GM06990 (cell line): Measurements from ENCODE around the gene CENPI.

Experiments used
- DNase-seq: peaks from one replicate; pipeline ENCODE4 v3.0.0-alpha.2; 2011; ENCODE audit not compliant: insufficient read length; ENCODE audit errors: extremely low read depth
- H3K27me3 ChIP-seq: replicated peaks from 2 replicates; pipeline ENCODE4 v1.6.0; 2011; ENCODE audit warnings: low read length; ENCODE audit not compliant: control insufficient read depth, insufficient read depth
- H3K36me3 ChIP-seq: 2 replicates; pipeline ENCODE4 v1.5.1; 2011; ENCODE audit warnings: low read length; ENCODE audit not compliant: control insufficient read depth, insufficient read depth
- H3K4me3 ChIP-seq: replicated peaks from 2 replicates; pipeline ENCODE4 v1.5.1; 2011; ENCODE audit warnings: low read depth, mild to moderate bottlenecking, control low read depth, low read length
- CTCF ChIP-seq: IDR thresholded peaks from 2 replicates; pipeline ENCODE4 v1.5.1; 2011; ENCODE audit warnings: low read length, control low read depth, mild to moderate bottlenecking, inconsistent platforms; ENCODE audit not compliant: insufficient read depth, poor library complexity, severe bottlenecking

CENPI gene

GRCh38 chrX:101062176-101062575 is 35.8 kb upstream of the CENPI start:
- Histone ChIP-seq H3K4me3 (no peak overlapping the region), H3K27me3 (no peaks in the 10 kb centered on the region), H3K36me3 (no peaks in the 10 kb centered on the region)
- TF ChIP-seq CTCF, result no peak
- no peak for DNase-seq

- no peaks in the 10 kb centered on the region for H3K36me3 ChIP-seq
- no peak for DNase-seq
- no peak for TF ChIP-seq CTCF
- H3K27me3 ChIP-seq, result no peaks in the 10 kb centered on the region
- no peak overlapping the region for H3K4me3 ChIP-seq
Observed at GRCh38 chrX:101071582-101071981, 26.4 kb upstream of the CENPI start.

- H3K4me3 ChIP-seq, result no peak within 1 kb of the TSS
- no peak for TF ChIP-seq CTCF
- H3K36me3 ChIP-seq, result no peaks in the 10 kb centered on the region
- H3K27me3 ChIP-seq, result no peaks in the 10 kb centered on the region
- DNase-seq, result no peak
Observed at GRCh38 chrX:101078716-101079598, 19.0 kb upstream of the CENPI start, which contains the start of gene TMEM35A. TMEM35A (plus strand) TSS chrX:101078879; CDS start chrX:101079003, 124 bp downstream.

GRCh38 chrX:101079736-101080270 is 18.2 kb upstream of the CENPI start:
- DNase-seq, result no peak
- TF ChIP-seq CTCF, result no peak
- no peaks in the 10 kb centered on the region for H3K36me3 ChIP-seq
- H3K27me3 ChIP-seq, result no peaks in the 10 kb centered on the region
- H3K4me3 ChIP-seq, result no peak overlapping the region

- TF ChIP-seq CTCF, result no peak
- Histone ChIP-seq H3K4me3 (no peak overlapping the region), H3K36me3 (no peaks in the 10 kb centered on the region), H3K27me3 (no peaks in the 10 kb centered on the region)
- DNase-seq, result no peak
Observed at GRCh38 chrX:101080326-101081124, 17.5 kb upstream of the CENPI start.
